Loucy (cell line): Measurements from ENCODE around the gene UVRAG.

Source experiments
- H2AFZ ChIP-seq: fragments of 200-600 bp; sonication (generic); 2 replicates; pipeline ENCODE4 v1.6.0; 2016; ENCODE audit warnings: antibody characterized with exemption, mild to moderate bottlenecking, low read length, moderate library complexity
- H3F3A ChIP-seq: fragments of 200-600 bp; 2 replicates; pipeline ENCODE4 v1.6.0; 2016; ENCODE audit warnings: antibody characterized with exemption, low read depth, mild to moderate bottlenecking
- H3K27me3 ChIP-seq: fragments of 200-600 bp; sonication (generic); 2 replicates; pipeline ENCODE4 v1.6.1; 2014; ENCODE audit warnings: low read length, mild to moderate bottlenecking; ENCODE audit not compliant: insufficient read depth, poor library complexity, severe bottlenecking
- H3K36me3 ChIP-seq: fragments of 200-600 bp; sonication (generic); 2 replicates; pipeline ENCODE4 v1.6.1; 2016; ENCODE audit warnings: low read length; ENCODE audit not compliant: insufficient read depth
- H3K4me1 ChIP-seq: fragments of 200-600 bp; sonication (generic); 2 replicates; pipeline ENCODE4 v1.5.1; 2014; ENCODE audit warnings: low read length, mild to moderate bottlenecking; ENCODE audit not compliant: insufficient read depth, poor library complexity, severe bottlenecking
- H3K4me2 ChIP-seq: fragments of 200-600 bp; sonication (generic); 2 replicates; pipeline ENCODE4 v1.6.0; 2014; ENCODE audit warnings: antibody characterized with exemption, low read length, low read depth, mild to moderate bottlenecking; ENCODE audit not compliant: poor library complexity, severe bottlenecking
- H3K4me3 ChIP-seq: fragments of 200-600 bp; sonication (generic); 2 replicates; pipeline ENCODE4 v1.5.1; 2014; ENCODE audit warnings: low read length, mild to moderate bottlenecking, mixed read lengths; ENCODE audit not compliant: poor library complexity, severe bottlenecking
- H3K79me2 ChIP-seq: fragments of 200-600 bp; sonication (generic); 2 replicates; pipeline ENCODE4 v1.6.1; 2014; ENCODE audit warnings: low read length; ENCODE audit not compliant: insufficient read depth
- H3K9ac ChIP-seq: fragments of 200-600 bp; sonication (generic); 2 replicates; pipeline ENCODE4 v1.6.0; 2014; ENCODE audit warnings: mild to moderate bottlenecking, low read depth, low read length, moderate library complexity; ENCODE audit not compliant: poor library complexity, severe bottlenecking
- H3K9me2 ChIP-seq: fragments of 200-600 bp; sonication (generic); replicated peaks from 2 replicates; pipeline ENCODE4 v1.6.1; 2016; ENCODE audit warnings: low read depth, low read length, mixed read lengths
- H3K9me3 ChIP-seq: fragments of 200-600 bp; sonication (generic); 2 replicates; pipeline ENCODE4 v1.6.1; 2014; ENCODE audit warnings: mild to moderate bottlenecking, antibody characterized with exemption, low read length, low read depth; ENCODE audit not compliant: insufficient read depth
- H4K20me1 ChIP-seq: fragments of 200-600 bp; sonication (generic); 2 replicates; pipeline ENCODE4 v1.6.0; 2014; ENCODE audit warnings: antibody characterized with exemption, low read length, mild to moderate bottlenecking; ENCODE audit not compliant: insufficient read depth, poor library complexity, severe bottlenecking
- CTCF ChIP-seq: fragments of 200-600 bp; sonication (generic); conservative IDR thresholded peaks from 2 replicates; pipeline ENCODE4 v1.5.1; 2014; ENCODE audit warnings: mild to moderate bottlenecking, antibody characterized with exemption, low read length
- EZH2phosphoT487 ChIP-seq: fragments of 200-600 bp; IDR thresholded peaks from 2 replicates; pipeline ENCODE4 v1.6.1; 2018; ENCODE audit warnings: antibody characterized with exemption, mild to moderate bottlenecking, moderate library complexity, borderline replicate concordance

UVRAG gene

GRCh38 chr11:76048763-76049162, 233.8 kb downstream of the UVRAG start:
- no peaks in the 10 kb centered on the region for H3F3A ChIP-seq
- no peaks in the 10 kb centered on the region for H3K27me3 ChIP-seq
- H3K9me3 ChIP-seq, result peaks cover 16% of the 10 kb centered on the region
- no peak overlapping the region for H3K4me3 ChIP-seq
- no peak overlapping the region for H3K4me2 ChIP-seq
- no peaks in the 10 kb centered on the region for H3K9me2 ChIP-seq
- H4K20me1 ChIP-seq, result no peaks in the 10 kb centered on the region
- no peaks in the 10 kb centered on the region for H3K36me3 ChIP-seq
- H3K4me1 ChIP-seq, result no peaks in the 10 kb centered on the region
- no peak for TF ChIP-seq EZH2phosphoT487
- TF ChIP-seq CTCF, result no peak
- no peak overlapping the region for H3K9ac ChIP-seq
- no peak overlapping the region for H2AFZ ChIP-seq
- H3K79me2 ChIP-seq, result no peaks in the 10 kb centered on the region

- H3K27me3 ChIP-seq, result no peaks in the 10 kb centered on the region
- H3K9me3 ChIP-seq, result peaks cover 16% of the 10 kb centered on the region
- H4K20me1 ChIP-seq, result no peaks in the 10 kb centered on the region
- H3K4me1 ChIP-seq, result no peaks in the 10 kb centered on the region
- H3K9ac ChIP-seq, result no peak overlapping the region
- no peak overlapping the region for H2AFZ ChIP-seq
- H3F3A ChIP-seq, result no peaks in the 10 kb centered on the region
- H3K79me2 ChIP-seq, result no peaks in the 10 kb centered on the region
- no peak for TF ChIP-seq EZH2phosphoT487
- TF ChIP-seq CTCF, result no peak
- H3K9me2 ChIP-seq, result no peaks in the 10 kb centered on the region
- H3K36me3 ChIP-seq, result no peaks in the 10 kb centered on the region
- H3K4me3 ChIP-seq, result no peak overlapping the region
- H3K4me2 ChIP-seq, result no peak overlapping the region
Measured at GRCh38 chr11:76049511-76049910, 234.5 kb downstream of the UVRAG start.

GRCh38 chr11:76051937-76052336, 236.9 kb downstream of the UVRAG start:
- no peak for TF ChIP-seq CTCF
- TF ChIP-seq EZH2phosphoT487, result no peak
- H3K9ac ChIP-seq, result no peak overlapping the region
- H3K79me2 ChIP-seq, result no peaks in the 10 kb centered on the region
- H4K20me1 ChIP-seq, result no peaks in the 10 kb centered on the region
- H3K4me3 ChIP-seq, result no peak overlapping the region
- H2AFZ ChIP-seq, result no peak overlapping the region
- H3K4me2 ChIP-seq, result no peak overlapping the region
- no peaks in the 10 kb centered on the region for H3K36me3 ChIP-seq
- H3K9me3 ChIP-seq, result peaks cover 16% of the 10 kb centered on the region
- H3F3A ChIP-seq, result no peaks in the 10 kb centered on the region
- H3K27me3 ChIP-seq, result no peaks in the 10 kb centered on the region
- H3K4me1 ChIP-seq, result no peaks in the 10 kb centered on the region
- no peaks in the 10 kb centered on the region for H3K9me2 ChIP-seq
